Measurements from ENCODE around the gene C7orf33. TPM values are rescaled to one million over a fixed set of nuclear protein-coding genes. Genes with fewer than 3 reads are reported as not detected.

Gene C7orf33
- total RNA-seq (under 1 TPM; 0.19 to 0.24 TPM), polyA plus RNA-seq (ENCODE audit: insufficient read depth, low read depth, low replicate concordance) (not detected)
- long read RNA-seq, donor 1 = 0 reads
- long read RNA-seq, donor 2 = 0 reads

GRCh38 chr7:148590471-148590870 is at the start of gene C7orf33:
Gene C7orf33, plus strand, starts transcription at chr7:148590766. Its CDS starts 160 bp downstream, at chr7:148590926.
- WGBS, 2 donors = 79 to 81% methylated on average over 10 of the region's 10 CpGs
- intact Hi-C loops (cut with DNase I; ENCODE audit: low total_unique reads) = loop anchor here (10.0 kb wide), 1 partner anchor 64 kb away; no protein-coding TSS in a partner anchor
- no peaks in the 10 kb centered on the region for H3K9me3 ChIP-seq
- no peaks in the 10 kb centered on the region for H3K27me3 ChIP-seq
- H3K4me3 ChIP-seq = no peak within 1 kb of the TSS
- H3K4me1 ChIP-seq = no peaks in the 10 kb centered on the region
- no peak within 1 kb of the TSS for H3K27ac ChIP-seq
- no peaks in the 10 kb centered on the region for H3K36me3 ChIP-seq (ENCODE audit: low read depth, missing control alignments)
- TF ChIP-seq CTCF (IDR thresholded peaks at IDR 0.05) (no peak), POLR2A (IDR thresholded peaks at IDR 0.05) (no peak)
- DNase-seq = no peak

DNA sequence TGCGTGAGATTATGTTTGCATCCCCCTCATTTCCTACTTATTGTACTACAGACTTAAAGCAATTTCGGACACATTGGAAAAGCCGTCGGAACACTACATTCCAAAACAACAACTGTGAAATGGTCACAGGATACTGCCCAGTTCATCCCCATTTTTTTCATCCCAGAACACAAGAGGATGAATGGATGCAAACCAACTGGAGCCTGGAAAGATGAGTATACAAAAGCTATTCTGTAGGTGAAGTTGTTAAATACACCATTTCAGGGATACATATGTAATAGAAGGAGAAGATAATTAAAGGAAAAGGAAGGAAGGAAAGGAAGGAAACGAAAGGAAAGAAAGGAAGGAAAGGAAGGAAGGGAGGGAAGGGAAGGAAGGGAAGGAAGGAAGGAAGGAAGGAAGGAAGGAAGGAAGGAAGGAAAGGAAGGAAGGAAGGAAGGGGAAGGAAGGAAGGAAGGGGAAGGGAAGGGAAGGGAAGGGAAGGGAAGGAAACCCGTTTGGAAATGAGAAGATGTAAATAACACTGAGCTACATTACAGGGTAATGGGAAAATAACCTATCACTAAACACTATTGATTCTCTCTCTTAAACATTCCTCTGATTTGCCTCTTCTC is 48.6 kb upstream of the C7orf33 start:
- Histone ChIP-seq H3K36me3 (ENCODE audit: low read depth, missing control alignments) (no peaks in the 10 kb centered on the region), H3K27me3 (no peaks in the 10 kb centered on the region), H3K27ac (no peak overlapping the region), H3K9me3 (no peaks in the 10 kb centered on the region), H3K4me3 (no peak overlapping the region), H3K4me1 (no peaks in the 10 kb centered on the region)
- intact Hi-C loops (cut with DNase I; ENCODE audit: low total_unique reads) = no loop called here
- no peak for TF ChIP-seq POLR2A (IDR thresholded peaks at IDR 0.05)
- TF ChIP-seq CTCF (IDR thresholded peaks at IDR 0.05) = no peak
- 85 to 87% methylated on average over 6 of the region's 6 CpGs for WGBS, 2 donors
- DNase-seq = no peak

DNA sequence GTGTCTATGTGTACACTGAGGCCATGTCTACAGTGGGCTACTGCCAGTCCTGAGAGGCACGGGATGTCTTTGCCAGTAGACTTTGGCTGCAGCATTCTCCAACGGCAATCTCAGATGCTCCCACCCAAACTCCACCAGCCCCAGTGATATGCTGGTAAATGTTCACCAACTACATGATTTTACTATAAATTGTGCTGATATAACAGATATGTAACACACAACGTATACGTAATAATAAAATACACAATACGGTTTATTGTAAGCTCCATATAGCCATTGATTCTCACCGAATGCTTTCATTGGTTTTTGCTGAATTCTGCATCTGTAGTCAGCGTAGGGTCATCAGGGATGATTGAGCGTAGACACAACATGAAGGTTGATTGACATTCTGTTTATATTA is 47.3 kb upstream of the C7orf33 start:
- WGBS, 2 donors = 96 to 97% methylated on average over 8 of the region's 8 CpGs
- TF ChIP-seq POLR2A (IDR thresholded peaks at IDR 0.05) (no peak), CTCF (IDR thresholded peaks at IDR 0.05) (no peak)
- intact Hi-C loops (cut with DNase I; ENCODE audit: low total_unique reads) = no loop called here

GRCh38 chr7:148545172-148545571 is 45.4 kb upstream of the C7orf33 start:
- H3K27ac ChIP-seq = no peak overlapping the region
- no peaks in the 10 kb centered on the region for H3K4me1 ChIP-seq
- H3K36me3 ChIP-seq (ENCODE audit: low read depth, missing control alignments) = no peaks in the 10 kb centered on the region
- no peaks in the 10 kb centered on the region for H3K9me3 ChIP-seq
- no peaks in the 10 kb centered on the region for H3K27me3 ChIP-seq
- no peak for DNase-seq
- TF ChIP-seq CTCF (IDR thresholded peaks at IDR 0.05) = no peak
- no peak for TF ChIP-seq POLR2A (IDR thresholded peaks at IDR 0.05)
- WGBS, 2 donors = 83 to 88% methylated on average over 6 of the region's 6 CpGs
- intact Hi-C loops (cut with DNase I; ENCODE audit: low total_unique reads) = no loop called here
- H3K4me3 ChIP-seq = no peak overlapping the region

More for the DNA sequence above, 47.3 kb upstream of the C7orf33 start:
- DNase-seq = no peak
- no peak overlapping the region for H3K27ac ChIP-seq
- H3K9me3 ChIP-seq = no peaks in the 10 kb centered on the region
- H3K4me1 ChIP-seq = no peaks in the 10 kb centered on the region
- no peak overlapping the region for H3K4me3 ChIP-seq
- no peaks in the 10 kb centered on the region for H3K27me3 ChIP-seq
- H3K36me3 ChIP-seq (ENCODE audit: low read depth, missing control alignments) = no peaks in the 10 kb centered on the region

DNA sequence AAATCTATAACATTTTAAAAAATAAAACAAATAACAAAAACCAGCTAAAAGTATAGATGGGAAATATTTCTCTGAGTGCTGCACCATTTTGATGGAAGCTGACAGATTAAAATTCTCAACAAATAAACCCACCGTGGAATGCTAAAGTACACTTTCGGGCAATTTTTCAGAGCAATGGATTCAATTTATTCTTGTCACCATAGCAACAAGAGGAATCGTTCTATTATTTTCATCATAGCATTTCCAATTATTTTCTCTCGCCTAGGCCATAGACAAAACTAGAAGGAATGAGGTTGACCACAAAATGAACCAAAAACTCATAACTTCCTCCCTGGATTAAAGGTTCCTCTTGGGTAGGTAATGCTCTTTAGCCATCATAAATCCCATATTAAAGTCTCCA is 44.6 kb upstream of the C7orf33 start:
- no peak for TF ChIP-seq CTCF (IDR thresholded peaks at IDR 0.05)
- Histone ChIP-seq H3K9me3 (no peaks in the 10 kb centered on the region), H3K36me3 (ENCODE audit: low read depth, missing control alignments) (no peaks in the 10 kb centered on the region), H3K27me3 (no peaks in the 10 kb centered on the region), H3K4me1 (no peaks in the 10 kb centered on the region), H3K27ac (no peak overlapping the region), H3K4me3 (no peak overlapping the region)
- no peak for DNase-seq
- intact Hi-C loops (cut with DNase I; ENCODE audit: low total_unique reads) = no loop called here
- 86 to 88% methylated on average over 4 of the region's 4 CpGs for WGBS, 2 donors

Measured in testis (tissue), 5 donors.